ENCODE results near the gene TBX2. TPM values are rescaled to one million over a fixed set of nuclear protein-coding genes. Genes with fewer than 3 reads are reported as not detected.

Gene TBX2
- total and polyA plus RNA-seq, 10 of the 15 experiments (the other 5 are each of a cell fraction or from before 2014, with no cell fraction given), result 0.13 TPM; not detected in 9

- TF ChIP-seq E4F1 (IDR thresholded peaks at IDR 0.05; ENCODE audit: borderline replicate concordance, partially characterized antibody) (no peak), IRF3 (IDR thresholded peaks at IDR 0.05) (no peak)
Observed at GRCh38 chr17:61352781-61353491, 46.7 kb upstream of the TBX2 start (continued).

- no peak overlapping the region for H3K9ac ChIP-seq (ENCODE audit: control insufficient read depth, insufficient read depth, low read length)
- in situ Hi-C loops (cut with MboI), result no loop called here
- H3K79me2 ChIP-seq (ENCODE audit: control insufficient read depth, insufficient read depth, low read length), result no peaks in the 10 kb centered on the region
- 71% methylated on average over 9 of the region's 12 CpGs for WGBS (ENCODE audit: insufficient coverage, insufficient replicate concordance, low lambda C conversion rate, missing lambda C conversion rate)
- no peaks in the 10 kb centered on the region for H3K4me1 ChIP-seq (ENCODE audit: control insufficient read depth, insufficient read depth, low read length)
- no peak overlapping the region for H3K4me2 ChIP-seq (ENCODE audit: control insufficient read depth, insufficient read depth)
- RAD21 ChIA-PET (ENCODE audit: unreplicated experiment), result no interaction called here
- no peak overlapping the region for H2AFZ ChIP-seq (ENCODE audit: control insufficient read depth, low read depth, low read length)
- CTCF ChIA-PET, result interaction anchor here (0.6 kb wide), 1 partner anchor 970 kb away, joined by 3 read pairs; no protein-coding TSS in a partner anchor
- DNase-seq (ENCODE audit: low read depth, low spot score) (no peak), FAIRE-seq (no peak), ATAC-seq (no peak)
- POLR2A ChIA-PET, result no interaction called here
- SMC1A ChIA-PET (ENCODE audit: uncharacterized antibody, unreplicated experiment), result no interaction called here
- peak; percentile 32; the same call in 1 of the 2 replicates for TF ChIP-seq NFXL1 (IDR thresholded peaks at IDR 0.05; ENCODE audit: borderline replicate concordance)
- TF ChIP-seq GATAD2B (conservative IDR thresholded peaks at IDR 0.05; ENCODE audit: low read depth), result no peak
- no peaks in the 10 kb centered on the region for H3K27me3 ChIP-seq (replicated peaks in 1 of 2; ENCODE audit: control insufficient read depth in 2 of 2, insufficient read depth in 2 of 2, low read length in 1 of 2)
- H3K36me3 ChIP-seq (ENCODE audit: control insufficient read depth in 2 of 2, insufficient read depth in 2 of 2, low read length in 1 of 2), result no peaks in the 10 kb centered on the region
- no peaks in the 10 kb centered on the region for H3K9me3 ChIP-seq (replicated peaks; ENCODE audit: control insufficient read depth, insufficient read depth, low read length)
- no peak overlapping the region for H3K27ac ChIP-seq (ENCODE audit: control insufficient read depth, insufficient read depth)
- H3K4me3 ChIP-seq, result no peak overlapping the region
- no TSS peak for BruUV-seq (replicated peaks)
- intact Hi-C loops (cut with micrococcal nuclease; ENCODE audit: unreplicated experiment), result no loop called here
- no peaks in the 10 kb centered on the region for H4K20me1 ChIP-seq (ENCODE audit: control insufficient read depth, insufficient read depth)
Observed at GRCh38 chr17:61353615-61354014, 46.0 kb upstream of the TBX2 start.
